Left lobe of liver (tissue), 2 donors: ENCODE data around the gene GOLGB1. TPM values are rescaled to one million over a fixed set of nuclear protein-coding genes. Genes with fewer than 3 reads are reported as not detected.

ENCODE experiments used
- ATAC-seq: fragments of 200-7000 bp; cut with Tn5 transposase; one replicate; pipeline ENCODE4 v1.9.1; 2020; ENCODE audit warnings: mild to moderate bottlenecking, moderate library complexity
- DNase-seq: peaks from one replicate; pipeline ENCODE4 v3.0.0-alpha.2; 2020; ENCODE audit warnings: low spot score
- total RNA-seq: library from RNA; stranded (reverse); gene quantifications from one replicate; pipeline ENCODE4 v1.2.1, GENCODE V29; 2021
- donor health status: DM: no; HTN: no; CAD: no; lungs with moderate emphysema.
- donor health status: DM: no; HTN: yes; CAD: no.

GOLGB1 gene
- total RNA-seq, 1 donor from 2014 or later: 26.1 TPM

DNA sequence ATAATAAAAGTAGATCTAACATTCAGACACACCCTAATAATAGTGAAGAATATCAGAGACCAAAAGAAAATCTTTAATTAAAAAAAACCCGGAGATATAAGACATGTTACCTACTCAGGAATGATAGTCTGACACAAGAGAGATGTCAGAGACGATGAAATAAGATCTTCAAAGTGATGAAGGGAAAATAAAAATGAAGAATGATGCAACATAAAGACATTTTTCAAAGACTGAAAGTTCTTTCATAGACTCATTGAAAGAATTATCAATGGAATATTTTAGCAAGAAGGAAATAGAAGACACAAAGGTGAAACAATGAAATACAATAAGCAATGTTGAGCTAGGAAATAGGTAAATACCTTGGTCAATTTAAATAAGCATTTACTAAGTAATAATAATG is 108.4 kb downstream of the GOLGB1 start:
- ATAC-seq (no peak), DNase-seq (no peak)

DNA sequence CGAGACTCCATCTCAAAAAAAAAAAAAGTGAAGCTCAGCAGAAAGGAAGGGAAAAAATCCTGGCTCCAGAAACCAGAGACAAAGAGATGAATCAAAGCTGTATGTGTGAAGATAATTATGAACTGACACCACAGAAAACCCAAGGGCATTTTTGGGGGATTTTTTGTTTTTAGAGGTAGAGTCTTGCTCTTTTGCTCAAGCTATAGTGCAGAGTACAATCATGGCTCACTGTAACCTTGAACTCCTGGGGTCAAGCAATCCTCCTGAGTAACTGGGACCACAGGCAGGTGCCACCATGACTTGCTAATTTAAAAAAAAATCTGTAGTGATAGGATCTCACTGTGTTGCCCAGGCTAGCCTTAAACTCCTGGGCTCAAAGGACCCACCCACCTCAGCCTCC is 111.6 kb downstream of the GOLGB1 start:
- no peak for ATAC-seq
- no peak for DNase-seq

DNA sequence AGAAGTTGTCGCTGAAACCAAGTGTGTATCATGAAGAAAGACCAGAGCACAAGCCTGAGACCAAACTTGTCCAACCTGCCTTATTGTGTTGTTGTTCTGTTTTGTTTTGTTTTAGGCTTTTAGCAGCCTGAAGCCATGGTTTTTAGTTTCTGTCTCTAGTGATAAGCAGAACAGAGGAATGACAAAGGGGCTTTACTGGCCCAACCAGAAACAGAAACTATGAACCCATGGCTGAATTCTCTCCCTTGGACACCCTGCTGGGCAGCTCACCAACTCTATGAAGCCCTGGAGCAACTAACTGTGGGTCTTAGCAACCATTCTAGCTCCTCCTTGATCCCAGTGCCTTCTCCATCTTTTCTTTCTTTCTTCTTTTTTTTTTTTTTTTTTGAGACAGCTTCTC is 119.2 kb downstream of the GOLGB1 start:
- ATAC-seq: no peak
- DNase-seq: no peak

DNA sequence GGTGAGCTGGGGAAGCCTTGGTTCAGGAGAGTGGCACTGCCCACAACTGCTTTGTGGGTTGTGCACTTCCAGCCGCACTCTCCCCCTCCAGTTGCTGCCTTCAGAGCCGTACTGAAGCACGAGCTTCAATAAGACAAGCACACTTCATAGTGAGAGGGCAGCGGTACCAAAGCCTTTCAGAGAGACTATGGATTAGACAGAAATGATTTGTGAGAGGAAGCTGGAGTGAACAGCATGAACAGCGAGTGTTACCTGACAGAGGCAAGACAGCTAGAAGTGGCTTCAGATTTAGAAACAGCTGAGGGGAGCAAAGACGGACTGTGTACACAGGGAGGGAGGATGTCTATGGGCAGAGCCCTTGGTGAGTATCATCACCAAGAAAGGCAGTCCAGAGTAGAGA is 119.9 kb downstream of the GOLGB1 start:
- DNase-seq: no peak
- ATAC-seq: no peak

DNA sequence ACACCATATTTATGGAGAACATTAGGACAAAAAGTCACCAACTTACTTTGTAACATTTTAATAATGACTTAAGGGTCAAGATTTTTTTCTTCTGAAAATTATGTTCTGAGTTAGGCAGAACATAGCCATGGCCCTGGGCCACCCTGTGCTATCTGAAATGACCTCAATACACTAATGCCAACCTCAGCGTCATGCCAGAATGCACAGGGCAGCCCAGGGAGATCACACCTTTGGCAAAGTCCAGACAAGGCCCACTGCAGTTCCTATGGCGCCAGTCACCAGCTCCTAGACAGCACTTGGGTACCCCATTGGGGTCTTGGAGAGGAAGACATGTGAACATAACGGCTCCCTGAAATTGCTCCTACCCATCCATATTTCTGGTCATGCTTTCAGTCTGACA is 121.9 kb downstream of the GOLGB1 start:
- DNase-seq (no peak), ATAC-seq (peak; percentile 72)

DNA sequence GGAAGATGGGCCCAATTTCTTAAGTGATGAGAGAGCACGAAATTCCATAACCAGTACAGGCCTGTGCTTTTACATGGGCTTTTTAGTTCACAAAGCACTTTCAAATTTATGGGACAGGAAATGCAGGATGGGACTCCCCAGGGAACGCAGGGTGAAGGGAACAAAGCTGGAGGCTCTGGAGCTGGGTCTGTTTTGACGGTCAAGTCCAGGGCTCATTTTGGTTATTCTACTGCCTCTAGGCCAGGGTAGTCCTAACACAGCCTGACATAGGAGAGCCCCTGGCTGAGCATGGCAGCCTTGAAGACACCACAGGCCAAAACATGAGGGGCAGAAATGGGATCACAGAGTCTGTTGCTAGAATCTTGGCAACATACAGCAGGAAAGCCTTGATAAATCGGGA is 122.3 kb downstream of the GOLGB1 start:
- DNase-seq (no peak), ATAC-seq (no peak)

DNA sequence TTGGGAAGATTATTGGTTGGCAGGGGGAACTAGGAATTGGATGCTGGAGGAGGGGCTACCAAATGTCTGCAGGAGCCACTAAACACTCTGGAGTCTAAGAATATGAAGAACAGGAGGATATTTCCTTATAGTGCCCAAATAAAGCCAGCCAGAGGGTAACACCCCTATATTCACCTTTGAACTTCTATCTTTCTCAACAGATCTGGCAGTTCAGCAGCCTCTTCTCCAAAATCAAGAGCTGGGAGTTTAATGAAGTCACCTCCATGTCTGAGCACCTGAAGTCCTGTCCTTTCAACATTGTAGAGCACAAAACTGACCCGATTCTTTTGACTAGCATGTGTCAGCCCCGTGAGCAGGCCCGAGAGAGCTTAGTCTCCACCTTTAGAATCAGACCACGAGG is 123.0 kb downstream of the GOLGB1 start:
- no peak for DNase-seq
- peak; percentile 75 for ATAC-seq

DNA sequence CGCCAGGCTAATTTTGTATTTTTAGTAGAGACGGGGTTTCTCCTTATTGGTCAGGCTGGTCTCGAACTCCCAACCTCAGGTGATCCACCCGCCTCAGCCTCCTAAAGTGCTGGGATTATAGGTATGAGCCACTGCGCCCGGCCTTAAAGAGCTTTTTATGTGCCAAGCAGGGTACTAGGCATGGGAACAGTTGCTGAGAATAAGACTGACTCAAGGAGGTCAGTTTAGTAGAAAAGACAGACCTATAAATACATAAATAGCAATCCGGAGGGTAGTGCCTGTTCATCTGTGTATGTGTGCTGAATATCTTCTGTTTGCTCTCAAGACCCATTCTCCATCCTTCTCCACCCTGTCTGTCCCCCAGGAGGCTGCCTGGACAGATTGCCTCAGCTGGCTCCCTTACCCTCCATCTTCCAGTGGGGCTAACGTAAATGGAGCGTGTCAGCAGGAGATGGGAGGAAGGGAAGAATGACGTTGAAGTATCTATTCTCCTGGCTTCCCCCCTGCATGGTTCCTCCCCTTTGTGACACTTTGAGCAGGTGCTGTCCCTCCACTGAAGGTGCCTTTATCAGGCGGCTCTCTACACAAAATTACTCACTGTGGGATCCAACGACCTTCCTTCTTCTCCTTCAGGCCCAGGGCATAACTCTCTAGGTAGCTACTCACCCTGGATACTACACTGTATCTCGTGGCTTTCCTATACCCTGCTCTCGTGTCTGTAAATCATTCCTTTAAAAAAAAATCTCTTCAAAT is 125.2 kb downstream of the GOLGB1 start:
- DNase-seq: no peak
- ATAC-seq: no peak

DNA sequence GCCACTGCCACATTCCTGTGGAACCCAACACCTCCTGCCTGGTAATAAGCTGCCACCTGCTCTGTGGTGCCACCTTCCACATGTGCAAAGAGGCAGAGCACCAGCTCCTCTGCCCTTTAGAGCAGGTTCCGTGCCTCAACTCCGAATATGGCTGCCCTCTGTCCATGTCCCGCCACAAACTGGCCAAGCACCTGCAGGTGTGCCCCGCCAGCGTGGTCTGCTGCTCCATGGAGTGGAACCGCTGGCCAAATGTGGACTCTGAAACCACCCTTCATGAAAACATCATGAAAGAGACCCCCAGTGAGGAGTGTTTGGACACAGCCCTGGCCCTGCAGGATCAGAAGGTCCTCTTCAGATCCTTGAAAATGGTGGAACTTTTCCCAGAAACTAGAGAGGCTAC is 128.1 kb downstream of the GOLGB1 start:
- ATAC-seq (no peak), DNase-seq (no peak)

DNA sequence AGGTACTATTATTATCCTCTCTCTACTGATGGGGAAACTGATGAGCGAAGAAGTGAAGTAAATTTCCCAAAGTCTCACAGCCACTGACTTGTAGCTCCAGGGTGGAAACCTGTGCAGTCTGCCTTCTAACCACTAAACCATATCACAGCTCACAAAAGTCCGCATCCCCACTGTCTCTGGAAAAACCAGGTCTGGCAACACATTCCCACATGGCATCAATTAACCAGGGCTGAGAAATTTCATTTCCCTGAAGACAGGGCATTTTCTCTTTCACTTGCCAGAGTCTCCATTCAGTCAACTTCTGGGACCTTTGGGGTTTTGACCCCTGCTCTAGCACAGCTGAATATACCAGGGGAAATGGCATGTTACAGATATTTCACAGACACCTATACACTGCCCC is 129.8 kb downstream of the GOLGB1 start:
- ATAC-seq (no peak), DNase-seq (no peak)

Other genes starting within 250 kb of the GOLGB1 start
- gene POLQ, start 203.8 kb downstream of the GOLGB1 start, total RNA-seq: 0.23 TPM
- gene ARGFX, start 181.8 kb downstream of the GOLGB1 start, total RNA-seq: not detected
- 0.03 TPM for gene FBXO40, start 156.4 kb downstream of the GOLGB1 start, total RNA-seq
- 15.4 TPM for gene HCLS1, start 88.8 kb downstream of the GOLGB1 start, total RNA-seq
- 3.9 TPM for gene IQCB1, start 85.3 kb upstream of the GOLGB1 start, total RNA-seq
- gene EAF2, start 85.5 kb upstream of the GOLGB1 start, total RNA-seq: 2.2 TPM
- gene SLC15A2, start 144.7 kb upstream of the GOLGB1 start, total RNA-seq: 1.5 TPM